GM18520 (cell line): Measurements from ENCODE around the gene SLC25A1.

Experiments
- ATAC-seq: cut with Tn5 transposase; IDR thresholded peaks from one replicate; pipeline ENCODE4 v1.9.1; 2021; ENCODE audit not compliant: unreplicated experiment

SLC25A1 gene

GRCh38 chr22:19182472-19183157 lies 4.1 kb upstream of the SLC25A1 start:
- no peak for ATAC-seq

GRCh38 chr22:19181786-19182471 lies 3.4 kb upstream of the SLC25A1 start:
- ATAC-seq = no peak

GRCh38 chr22:19180740-19181410 lies 2.3 kb upstream of the SLC25A1 start:
- ATAC-seq = no peak

GRCh38 chr22:19180234-19180633 lies 1.7 kb upstream of the SLC25A1 start:
- ATAC-seq = no peak

GRCh38 chr22:19179497-19180048 lies 1.0 kb upstream of the SLC25A1 start:
- ATAC-seq = no peak

- ATAC-seq = peak; percentile 15
Observed at GRCh38 chr22:19178065-19178656, 375 bp downstream of the SLC25A1 start.

- ATAC-seq = no peak
Observed at GRCh38 chr22:19177164-19178064, 1.1 kb downstream of the SLC25A1 start.

GRCh38 chr22:19176732-19177131 lies 1.8 kb downstream of the SLC25A1 start:
- ATAC-seq = no peak

GRCh38 chr22:19176175-19176643 lies 2.3 kb downstream of the SLC25A1 start:
- ATAC-seq = no peak

GRCh38 chr22:19175602-19176174 lies 2.8 kb downstream of the SLC25A1 start:
- ATAC-seq = no peak

- ATAC-seq = no peak
Observed at GRCh38 chr22:19175026-19175601, 3.4 kb downstream of the SLC25A1 start.

- no peak for ATAC-seq
Observed at GRCh38 chr22:19174106-19175025, 4.2 kb downstream of the SLC25A1 start.

- no peak for ATAC-seq
Observed at GRCh38 chr22:19173047-19174035, 5.2 kb downstream of the SLC25A1 start.

- ATAC-seq = no peak
Observed at GRCh38 chr22:19172213-19173046, 6.1 kb downstream of the SLC25A1 start.

- ATAC-seq = no peak
Observed at GRCh38 chr22:19169947-19170318, 8.6 kb downstream of the SLC25A1 start.
